B cell (primary cell): Measurements from ENCODE around the gene CHD8. TPM values are rescaled to one million over a fixed set of nuclear protein-coding genes. Genes with fewer than 3 reads are reported as not detected.

Experiments used
- ATAC-seq: fragments of 200-7000 bp; cut with Tn5 transposase; one replicate; pipeline ENCODE4 v1.10.0; 2021; ENCODE audit warnings: low read depth, mild to moderate bottlenecking, moderate number of reproducible peaks, moderate library complexity
- CTCF ChIA-PET: fragments of 350-600 bp; sonication (Branson Sonifier 250); formaldehyde crosslinking; loops from one replicate; lab custom pipeline; 2021; ENCODE audit warnings: antibody characterized with exemption, inconsistent platforms; lab: Charles Lee
- POLR2A ChIA-PET: fragments of 350-600 bp; sonication (Branson Sonifier 250); formaldehyde crosslinking; loops from one replicate; lab custom pipeline; 2021; ENCODE audit warnings: antibody characterized with exemption; lab: Charles Lee
- DNase-seq: peaks from one replicate; pipeline ENCODE4 v3.0.0; 2013
- H2AFZ ChIP-seq: 2 replicates; pipeline ENCODE4 v1.6.1; 2012; ENCODE audit warnings: mild to moderate bottlenecking, low read depth, low read length; ENCODE audit not compliant: insufficient read depth, poor library complexity, severe bottlenecking
- H3K27ac ChIP-seq, 2 donors: 1 replicate in 1 of 2; 2 replicates in 1 of 2; pipeline ENCODE4 v1.5.1; 2012 to 2013; ENCODE audit warnings: low read length in 2 of 2, mild to moderate bottlenecking in 2 of 2, moderate library complexity in 1 of 2
- H3K27me3 ChIP-seq, 4 experiments: fragments of 200-600 bp in 1 of 4; sonication (generic) in 1 of 4; replicated peaks in 1 of 4; 1 replicate in 2 of 4; 2 replicates in 2 of 4; pipeline versions ENCODE4 v1.6.1 to v1.7.0; 2013 to 2016; ENCODE audit warnings: low read length in 3 of 4, mild to moderate bottlenecking in 2 of 4, mixed read lengths in 1 of 4, moderate library complexity in 1 of 4; ENCODE audit not compliant: insufficient read depth in 4 of 4, control insufficient read depth in 3 of 4; ENCODE audit errors: control extremely low read depth in 1 of 4
- H3K36me3 ChIP-seq, 2 experiments: replicated peaks in 1 of 2; 1 replicate in 1 of 2; 2 replicates in 1 of 2; pipeline versions ENCODE4 v1.6.1 to v1.7.1; 2013; ENCODE audit warnings: low read length in 1 of 2; ENCODE audit not compliant: insufficient read depth in 2 of 2, control insufficient read depth in 1 of 2; ENCODE audit errors: control extremely low read depth in 1 of 2, extremely low read depth in 1 of 2
- H3K4me1 ChIP-seq, 2 donors: fragments of 200-600 bp in 1 of 2; sonication (generic) in 1 of 2; 1 replicate in 1 of 2; 2 replicates in 1 of 2; pipeline versions ENCODE4 v1.5.1 to v1.6.1; 2013 to 2017; ENCODE audit warnings: low read length in 2 of 2; ENCODE audit not compliant: control insufficient read depth in 2 of 2, insufficient read depth in 2 of 2
- H3K4me2 ChIP-seq: replicated peaks from 2 replicates; pipeline ENCODE3; 2012; ENCODE audit warnings: mild to moderate bottlenecking, low read depth, low read length; ENCODE audit not compliant: poor library complexity, severe bottlenecking
- H3K4me3 ChIP-seq, 5 experiments: fragments of 200-600 bp in 1 of 5; sonication (generic) in 1 of 5; 1 replicate in 3 of 5; 2 replicates in 2 of 5; pipeline versions ENCODE4 v1.5.1 to v1.7.0; 2011 to 2016; ENCODE audit warnings: low read length in 4 of 5, mild to moderate bottlenecking in 4 of 5, low read depth in 2 of 5, control low read depth in 1 of 5, moderate library complexity in 1 of 5; ENCODE audit not compliant: insufficient read depth in 1 of 5; ENCODE audit errors: control extremely low read depth in 1 of 5, extremely low read depth in 1 of 5
- H3K79me2 ChIP-seq: fragments of 200-600 bp; sonication (generic); one replicate; pipeline ENCODE4 v1.6.0; 2016; ENCODE audit warnings: low read length; ENCODE audit not compliant: control insufficient read depth, insufficient read depth
- H3K9ac ChIP-seq: fragments of 200-600 bp; sonication (generic); 2 replicates; pipeline ENCODE4 v1.6.1; 2017; ENCODE audit warnings: mild to moderate bottlenecking, low read length, moderate library complexity
- H3K9me3 ChIP-seq, 3 donors: one replicate each; pipeline versions ENCODE4 v1.6.1 to v1.7.1; 2013; ENCODE audit warnings: low read length in 2 of 3; ENCODE audit not compliant: control insufficient read depth in 2 of 3, insufficient read depth in 1 of 3; ENCODE audit errors: control extremely low read depth in 1 of 3
- H4K20me1 ChIP-seq: 2 replicates; pipeline ENCODE4 v1.6.0; 2012; ENCODE audit warnings: mild to moderate bottlenecking, low read length; ENCODE audit not compliant: insufficient read depth, control insufficient read depth, poor library complexity, severe bottlenecking
- H3K27ac Mint-ChIP-seq: one replicate; pipeline ENCODE4 v1.8.0; 2021; ENCODE audit warnings: mixed read lengths
- H3K27me3 Mint-ChIP-seq: one replicate; pipeline ENCODE4 v1.8.0; 2021; ENCODE audit warnings: mixed read lengths
- H3K4me1 Mint-ChIP-seq: one replicate; pipeline ENCODE4 v1.8.0; 2021; ENCODE audit warnings: mixed read lengths
- H3K4me3 Mint-ChIP-seq: one replicate; pipeline ENCODE4 v1.8.0; 2021; ENCODE audit warnings: mixed read lengths
- H3K9me3 Mint-ChIP-seq: one replicate; pipeline ENCODE4 v1.8.0; 2022; ENCODE audit warnings: mixed read lengths; ENCODE audit not compliant: insufficient read depth
- EZH2 ChIP-seq: IDR thresholded peaks from 2 replicates; pipeline ENCODE4 v1.6.1; 2012; ENCODE audit warnings: borderline replicate concordance, low read depth, mild to moderate bottlenecking, moderate library complexity, low read length; ENCODE audit not compliant: insufficient read depth, poor library complexity, severe bottlenecking
- WGBS: methylation state at CpG from one replicate; pipeline ENCODE4 v1.1.5; 2013; ENCODE audit warnings: missing lambda C conversion rate; ENCODE audit not compliant: insufficient coverage; 5-methylcytosine and 5-hydroxymethylcytosine counted together
- intact Hi-C: fragments of 100-400 bp; cut with micrococcal nuclease; formaldehyde crosslinking; loops from one replicate; pipeline ENCODE4 v1.10.0; 2022
- polyA plus RNA-seq: library from polyadenylated mRNA; depleted of rRNA; stranded (reverse); fragments of >200 nt; gene quantifications from 2 replicates; pipeline ENCODE4 v1.2.3, GENCODE V29; 2012
- total RNA-seq, 2 donors: library from RNA; stranded (reverse); fragments of 120-200 nt in 1 of 2; gene quantifications; 1 replicate in 1 of 2; 2 replicates in 1 of 2; pipeline versions ENCODE4 v1.2.3 to v1.2.4, GENCODE V29; 2013 to 2022
- TF ChIP-seq, protein P1 (sequence below): fragments of 200-600 bp; IDR thresholded peaks from one replicate; pipeline ENCODE4 v1.8.0; 2022; ENCODE audit warnings: antibody characterized with exemption, mild to moderate bottlenecking

CHD8 gene
- total and polyA plus RNA-seq, 2 donors (not counting 1 experiment from before 2014, with no cell fraction given) = 43.5 to 155 TPM

GRCh38 chr14:21419528-21419927 lies 36.4 kb downstream of the CHD8 start:
- Histone ChIP-seq H3K36me3 (peaks cover 21 to 70% of the 10 kb centered on the region in 2 experiments), H2AFZ (no peak overlapping the region), H4K20me1 (peaks cover 13% of the 10 kb centered on the region), H3K4me2 (no peak overlapping the region), H3K4me1 (no peaks in the 10 kb centered on the region), H3K4me3 (no peak overlapping the region), H3K9me3 (no peaks in the 10 kb centered on the region), H3K27me3 (no peaks in the 10 kb centered on the region), H3K27ac (no peak overlapping the region), H3K79me2 (peaks cover 7% of the 10 kb centered on the region), H3K9ac (no peak overlapping the region)
- TF ChIP-seq, protein P1, sequence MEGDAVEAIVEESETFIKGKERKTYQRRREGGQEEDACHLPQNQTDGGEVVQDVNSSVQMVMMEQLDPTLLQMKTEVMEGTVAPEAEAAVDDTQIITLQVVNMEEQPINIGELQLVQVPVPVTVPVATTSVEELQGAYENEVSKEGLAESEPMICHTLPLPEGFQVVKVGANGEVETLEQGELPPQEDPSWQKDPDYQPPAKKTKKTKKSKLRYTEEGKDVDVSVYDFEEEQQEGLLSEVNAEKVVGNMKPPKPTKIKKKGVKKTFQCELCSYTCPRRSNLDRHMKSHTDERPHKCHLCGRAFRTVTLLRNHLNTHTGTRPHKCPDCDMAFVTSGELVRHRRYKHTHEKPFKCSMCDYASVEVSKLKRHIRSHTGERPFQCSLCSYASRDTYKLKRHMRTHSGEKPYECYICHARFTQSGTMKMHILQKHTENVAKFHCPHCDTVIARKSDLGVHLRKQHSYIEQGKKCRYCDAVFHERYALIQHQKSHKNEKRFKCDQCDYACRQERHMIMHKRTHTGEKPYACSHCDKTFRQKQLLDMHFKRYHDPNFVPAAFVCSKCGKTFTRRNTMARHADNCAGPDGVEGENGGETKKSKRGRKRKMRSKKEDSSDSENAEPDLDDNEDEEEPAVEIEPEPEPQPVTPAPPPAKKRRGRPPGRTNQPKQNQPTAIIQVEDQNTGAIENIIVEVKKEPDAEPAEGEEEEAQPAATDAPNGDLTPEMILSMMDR = no peak
- intact Hi-C loops = no loop called here
- 92% methylated on average over 5 of the region's 5 CpGs for whole genome bisulfite sequencing
- H3K9me3 Mint-ChIP-seq = no peaks in the 10 kb centered on the region
- ATAC-seq (no peak), DNase-seq (no peak)
- no peak overlapping the region for H3K27ac Mint-ChIP-seq
- H3K27me3 Mint-ChIP-seq = no peaks in the 10 kb centered on the region
- CTCF ChIA-PET = no interaction called here
- no peak overlapping the region for H3K4me3 Mint-ChIP-seq
- no peaks in the 10 kb centered on the region for H3K4me1 Mint-ChIP-seq
- POLR2A ChIA-PET = interaction anchor here (0.6 kb wide), 1 partner anchor 28 kb away, joined by 6 read pairs; no protein-coding TSS in a partner anchor

GRCh38 chr14:21415329-21415728 lies 40.6 kb downstream of the CHD8 start:
- no peak overlapping the region for H3K4me3 ChIP-seq
- H4K20me1 ChIP-seq = peaks cover 7% of the 10 kb centered on the region
- Mint-ChIP-seq H3K4me1 (no peaks in the 10 kb centered on the region), H3K27me3 (no peaks in the 10 kb centered on the region), H3K9me3 (no peaks in the 10 kb centered on the region), H3K27ac (no peak overlapping the region), H3K4me3 (no peak overlapping the region)
- H3K79me2 ChIP-seq = peaks cover 4% of the 10 kb centered on the region
- ATAC-seq (no peak), DNase-seq (no peak)
- H2AFZ ChIP-seq = no peak overlapping the region
- TF ChIP-seq EZH2 = no peak
- TF ChIP-seq, protein P1 = no peak
- no peak overlapping the region for H3K9ac ChIP-seq
- no peaks in the 10 kb centered on the region for H3K9me3 ChIP-seq
- WGBS = 100% methylated on average over 1 of the region's 4 CpGs
- peaks cover 27 to 71% of the 10 kb centered on the region in 2 experiments for H3K36me3 ChIP-seq
- intact Hi-C loops = no loop called here
- ChIA-PET POLR2A (no interaction called here), CTCF (interaction anchor here (0.6 kb wide), 1 partner anchor 1062 kb away, joined by 3 read pairs; no protein-coding TSS in a partner anchor)
- no peaks in the 10 kb centered on the region for H3K27me3 ChIP-seq
- no peak overlapping the region for H3K27ac ChIP-seq
- H3K4me1 ChIP-seq = no peaks in the 10 kb centered on the region
- no peak overlapping the region for H3K4me2 ChIP-seq
